ENCODE data around the gene CIB2.

GRCh38 chr15:78104566-78105475 lies 26.4 kb downstream of the CIB2 start:
- TF ChIP-seq CTCF (IDR thresholded peaks at IDR 0.05): no peak
- TF ChIP-seq POLR2A (IDR thresholded peaks at IDR 0.05): no peak

All from stomach (tissue), 4 donors.